MCF 10A (cell line): Measurements from ENCODE around the gene SIGLEC1. TPM values are rescaled to one million over a fixed set of nuclear protein-coding genes. Genes with fewer than 3 reads are reported as not detected.

ENCODE experiments used
- BruUV-seq: library from RNA; stranded (reverse); fragments of 400-500 nt; replicated peaks from 2 replicates; lab custom pipeline; 2021; lab: Mats Ljungman, UMichigan
- CTCF ChIA-PET: fragments of 300-600 bp; sonication (Branson Sonifier 250); formaldehyde crosslinking; extraction: SDS; loops from one replicate; lab custom pipeline; 2021; ENCODE audit warnings: antibody characterized with exemption, inconsistent platforms; lab: Yijun Ruan, JAX
- POLR2A ChIA-PET: fragments of 300-600, 350-650 bp; sonication (Branson Sonifier 250); formaldehyde crosslinking; extraction: SDS; loops from one replicate; lab custom pipeline; 2020; ENCODE audit warnings: antibody characterized with exemption, inconsistent platforms; lab: Yijun Ruan, JAX
- DNase-seq: peaks from one replicate; pipeline ENCODE4 v3.0.0-alpha.2; 2018; ENCODE audit not compliant: unreplicated experiment
- H3K27ac Mint-ChIP-seq: one replicate; pipeline ENCODE4 v1.8.0; 2022; ENCODE audit warnings: mild to moderate bottlenecking, low read depth, mixed read lengths; ENCODE audit not compliant: unreplicated experiment
- H3K27me3 Mint-ChIP-seq: one replicate; pipeline ENCODE4 v1.8.0; 2022; ENCODE audit warnings: mixed read lengths; ENCODE audit not compliant: insufficient read depth, unreplicated experiment
- H3K36me3 Mint-ChIP-seq: one replicate; pipeline ENCODE4 v1.8.0; 2022; ENCODE audit warnings: mild to moderate bottlenecking, moderate library complexity, mixed read lengths; ENCODE audit not compliant: insufficient read depth, unreplicated experiment
- H3K4me1 Mint-ChIP-seq: one replicate; pipeline ENCODE4 v1.8.0; 2022; ENCODE audit warnings: mixed read lengths; ENCODE audit not compliant: insufficient read depth, unreplicated experiment
- H3K4me3 Mint-ChIP-seq: one replicate; pipeline ENCODE4 v1.8.0; 2022; ENCODE audit warnings: mild to moderate bottlenecking, moderate library complexity, mixed read lengths; ENCODE audit not compliant: unreplicated experiment
- H3K9me3 Mint-ChIP-seq: one replicate; pipeline ENCODE4 v1.8.0; 2022; ENCODE audit warnings: mixed read lengths; ENCODE audit not compliant: unreplicated experiment
- CTCF ChIP-seq: fragments of 200-600 bp; IDR thresholded peaks from one replicate; pipeline ENCODE4 v1.8.0; 2022; ENCODE audit warnings: antibody characterized with exemption, mild to moderate bottlenecking; ENCODE audit not compliant: unreplicated experiment
- intact Hi-C: fragments of 100-400 bp; cut with micrococcal nuclease; formaldehyde crosslinking; loops from 2 replicates; pipeline ENCODE4 v1.14.1; 2022
- total RNA-seq: library from RNA; stranded (reverse); gene quantifications from 2 replicates; pipeline ENCODE4 v1.2.3, GENCODE V29; 2022

Gene SIGLEC1
- total RNA-seq, 1 experiment from 2014 or later, result not detected

- Mint-ChIP-seq H3K27me3 (peaks cover 11% of the 10 kb centered on the region), H3K36me3 (peaks cover 6% of the 10 kb centered on the region), H3K4me3 (no peak overlapping the region), H3K4me1 (no peaks in the 10 kb centered on the region), H3K27ac (no peak overlapping the region), H3K9me3 (no peaks in the 10 kb centered on the region)
- ChIA-PET POLR2A (interaction anchor here (0.6 kb wide), 3 partner anchors 10 to 94 kb away, joined by 3 to 4 read pairs (median 3); no protein-coding TSS in a partner anchor), CTCF (interaction anchor here (0.6 to 2.5 kb wide), 10 partner anchors 9 to 589 kb away, joined by 3 to 11 read pairs (median 4); no protein-coding TSS in a partner anchor)
- no TSS peak for BruUV-seq
- DNase-seq, result no peak
- intact Hi-C loops, result no loop called here
- TF ChIP-seq CTCF, result no peak
Measured at GRCh38 chr20:3740615-3741301, 28.4 kb upstream of the SIGLEC1 start.

DNA sequence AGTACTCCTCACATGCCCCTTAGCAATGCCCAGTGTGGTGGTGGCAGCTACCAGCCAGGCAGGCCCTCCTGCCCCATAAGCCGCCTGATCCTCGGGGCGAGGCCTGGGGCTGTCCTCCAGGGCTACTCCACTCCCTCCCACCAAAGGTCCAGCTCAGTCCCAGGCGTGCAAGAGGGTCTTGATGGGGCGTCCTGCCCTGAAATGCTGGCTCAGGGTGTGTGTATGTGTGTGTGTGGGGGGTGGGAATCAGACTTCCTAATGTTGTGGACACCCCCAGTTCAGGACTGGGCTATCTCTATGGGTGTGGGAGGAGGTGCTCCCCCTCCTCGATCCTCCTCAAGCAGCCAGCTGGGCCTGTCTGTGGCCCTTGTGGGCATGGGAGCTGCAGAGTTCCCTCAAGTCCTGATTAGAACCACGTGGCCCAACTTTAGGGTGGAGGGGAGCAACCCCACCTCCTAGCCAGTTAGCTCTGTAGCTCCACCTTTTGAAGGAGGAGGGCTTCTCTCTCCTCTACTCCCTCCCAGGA lies 27.6 kb upstream of the SIGLEC1 start:
- Mint-ChIP-seq H3K4me1 (no peaks in the 10 kb centered on the region), H3K9me3 (no peaks in the 10 kb centered on the region), H3K4me3 (no peak overlapping the region), H3K27me3 (peaks cover 11% of the 10 kb centered on the region), H3K27ac (no peak overlapping the region), H3K36me3 (no peaks in the 10 kb centered on the region)
- TF ChIP-seq CTCF, result no peak
- ChIA-PET POLR2A (interaction anchor here (0.6 kb wide), 3 partner anchors 15 to 95 kb away, joined by 3 read pairs; no protein-coding TSS in a partner anchor), CTCF (interaction anchor here (1.0 to 2.5 kb wide), 5 partner anchors 10 to 64 kb away, joined by 3 to 11 read pairs (median 5); no protein-coding TSS in a partner anchor)
- BruUV-seq, result no TSS peak
- DNase-seq, result no peak
- intact Hi-C loops, result no loop called here

DNA sequence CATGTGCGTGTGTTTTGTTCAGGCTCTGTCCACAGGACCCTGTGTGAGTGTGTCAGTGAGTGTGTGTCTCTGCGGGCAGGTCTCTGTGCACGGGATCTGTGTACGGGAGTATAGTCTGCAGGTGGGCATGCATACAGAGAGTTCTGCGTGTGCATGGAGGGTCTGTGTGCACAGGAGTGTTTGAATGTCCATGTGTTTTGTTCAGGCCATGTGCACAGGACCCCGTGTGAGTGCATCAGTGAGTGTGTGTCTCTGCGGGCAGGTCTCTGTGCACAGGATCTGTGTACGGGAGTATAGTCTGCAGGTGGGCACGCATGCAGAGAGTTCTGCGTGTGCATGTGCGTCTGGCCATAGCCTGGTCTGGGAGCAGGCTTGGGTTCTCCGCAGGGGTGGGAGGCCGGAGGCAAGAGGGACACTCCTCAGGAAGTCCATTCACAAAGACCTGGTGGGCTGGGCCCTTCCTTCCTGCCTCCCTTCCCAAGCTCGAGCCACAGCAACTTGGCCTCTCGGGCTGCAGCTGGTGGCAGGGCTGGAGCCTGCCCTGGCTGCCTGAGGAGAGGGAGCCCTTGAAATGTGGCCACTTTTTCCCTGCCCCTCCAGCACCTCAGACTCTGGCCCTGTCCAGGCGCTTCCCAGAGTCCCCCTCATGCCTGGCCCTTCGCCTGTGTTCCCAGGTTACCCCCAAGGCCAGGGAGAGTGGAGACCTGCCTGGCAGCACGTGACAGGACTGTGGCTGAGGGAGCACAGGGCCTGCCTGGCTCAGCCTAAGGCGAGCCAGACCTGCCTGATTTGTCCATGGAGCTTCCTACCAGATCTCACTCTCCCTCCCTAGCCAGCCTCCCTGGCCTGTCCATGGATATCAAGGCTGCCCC lies 26.9 kb upstream of the SIGLEC1 start:
- H3K27me3 Mint-ChIP-seq, result peaks cover 5% of the 10 kb centered on the region
- no peak overlapping the region for H3K27ac Mint-ChIP-seq
- intact Hi-C loops, result no loop called here
- H3K9me3 Mint-ChIP-seq, result no peaks in the 10 kb centered on the region
- H3K36me3 Mint-ChIP-seq, result no peaks in the 10 kb centered on the region
- no peak overlapping the region for H3K4me3 Mint-ChIP-seq
- no TSS peak for BruUV-seq
- POLR2A ChIA-PET, result interaction anchor here (0.6 kb wide), 1 partner anchor 14 kb away, joined by 3 read pairs; no protein-coding TSS in a partner anchor
- CTCF ChIA-PET, result interaction anchor here (1.0 to 2.5 kb wide), 3 partner anchors 10 to 63 kb away, joined by 3 to 11 read pairs (median 9); no protein-coding TSS in a partner anchor
- DNase-seq, result no peak
- no peak for TF ChIP-seq CTCF
- H3K4me1 Mint-ChIP-seq, result peaks cover 4% of the 10 kb centered on the region
